HEK293T (cell line): ENCODE results near the gene COG1.

Source experiments
- BHLHE40 ChIP-seq: fragments of 450-650 bp; IDR thresholded peaks from 2 replicates; pipeline ENCODE4 v1.6.1; 2016; ENCODE audit warnings: mild to moderate bottlenecking, moderate library complexity, borderline replicate concordance
- ELF4 ChIP-seq: fragments of 450-650 bp; IDR thresholded peaks from 2 replicates; pipeline ENCODE4 v1.6.1; 2017; ENCODE audit warnings: antibody characterized with exemption
- FOXK2 ChIP-seq: fragments of 450-650 bp; IDR thresholded peaks from 2 replicates; pipeline ENCODE4 v1.6.1; 2016; ENCODE audit warnings: mild to moderate bottlenecking
- SP1 ChIP-seq: fragments of 450-650 bp; IDR thresholded peaks from 2 replicates; pipeline ENCODE4 v1.6.1; 2017
- TARDBP ChIP-seq: fragments of 450-650 bp; IDR thresholded peaks from 2 replicates; pipeline ENCODE4 v1.6.1; 2016

GRCh38 chr17:73215447-73215846, 22.6 kb downstream of the COG1 start:
- TF ChIP-seq ELF4 = no peak
- no peak for TF ChIP-seq BHLHE40
- no peak for TF ChIP-seq TARDBP
- TF ChIP-seq FOXK2 = no peak
- TF ChIP-seq SP1 = no peak
